HEK293 (cell line): Measurements from ENCODE around the gene GPATCH4.

Experiments
- AEBP2 ChIP-seq: fragments of 450-650 bp; formaldehyde crosslinking; IDR thresholded peaks from 2 replicates; pipeline ENCODE4 v1.5.1; 2016; ENCODE audit warnings: missing biosample characterization, missing genetic modification characterization, borderline replicate concordance
- CTCF ChIP-seq: fragments of 450-650 bp; formaldehyde crosslinking; IDR thresholded peaks from 2 replicates; pipeline ENCODE4 v1.5.1; 2016; ENCODE audit warnings: missing biosample characterization, missing genetic modification characterization
- KLF10 ChIP-seq: fragments of 450-650 bp; IDR thresholded peaks from 2 replicates; pipeline ENCODE4 v1.5.1; 2018; ENCODE audit warnings: missing biosample characterization, mild to moderate bottlenecking, missing genetic modification characterization
- REST ChIP-seq: fragments of 450-650 bp; formaldehyde crosslinking; IDR thresholded peaks from 2 replicates; pipeline ENCODE4 v1.5.1; 2016; ENCODE audit warnings: missing biosample characterization, missing genetic modification characterization
- ZBTB26 ChIP-seq: fragments of 450-650 bp; formaldehyde crosslinking; optimal IDR thresholded peaks from 2 replicates; pipeline ENCODE3; 2016; ENCODE audit warnings: missing biosample characterization, mild to moderate bottlenecking, missing genetic modification characterization
- ZNF121 ChIP-seq: fragments of 450-650 bp; formaldehyde crosslinking; IDR thresholded peaks from 2 replicates; pipeline ENCODE4 v1.5.1; 2016; ENCODE audit warnings: missing biosample characterization, missing genetic modification characterization
- ZNF16 ChIP-seq: fragments of 450-650 bp; formaldehyde crosslinking; IDR thresholded peaks from 2 replicates; pipeline ENCODE4 v1.5.1; 2016; ENCODE audit warnings: low read depth, missing biosample characterization, missing genetic modification characterization
- ZNF280D ChIP-seq: fragments of 450-650 bp; formaldehyde crosslinking; IDR thresholded peaks from 2 replicates; pipeline ENCODE4 v1.5.1; 2016; ENCODE audit warnings: missing biosample characterization, missing genetic modification characterization
- ZNF324 ChIP-seq: fragments of 450-650 bp; formaldehyde crosslinking; IDR thresholded peaks from 2 replicates; pipeline ENCODE4 v1.5.1; 2016; ENCODE audit warnings: missing biosample characterization, missing genetic modification characterization
- ZNF354C ChIP-seq: fragments of 450-650 bp; formaldehyde crosslinking; IDR thresholded peaks from 2 replicates; pipeline ENCODE4 v1.5.1; 2016; ENCODE audit warnings: missing biosample characterization, missing genetic modification characterization, low read depth, borderline replicate concordance
- ZNF629 ChIP-seq: fragments of 450-650 bp; formaldehyde crosslinking; IDR thresholded peaks from 2 replicates; pipeline ENCODE4 v1.5.1; 2017; ENCODE audit warnings: missing biosample characterization, missing genetic modification characterization

- TF ChIP-seq CTCF (tag by site-specific recombination) (no peak), ZNF629 (no peak), ZNF354C (tag by site-specific recombination) (no peak), ZBTB26 (tag by site-specific recombination) (no peak), AEBP2 (no peak), ZNF16 (tag by site-specific recombination) (no peak), REST (tag by site-specific recombination) (no peak), ZNF121 (tag by site-specific recombination) (no peak), ZNF324 (tag by site-specific recombination) (no peak), KLF10 (no peak), ZNF280D (tag by site-specific recombination) (no peak)
These were observed 15.0 kb downstream of the GPATCH4 start for GRCh38 chr1:156586323-156586722.
